GM18868 (cell line): ENCODE results near the gene RALY.

Source experiments
- ATAC-seq: cut with Tn5 transposase; IDR thresholded peaks from one replicate; pipeline ENCODE4 v1.9.1; 2021; ENCODE audit warnings: mild to moderate bottlenecking, moderate library complexity; ENCODE audit not compliant: unreplicated experiment

The RALY gene

GRCh38 chr20:34100576-34100975 lies 106.9 kb downstream of the RALY start:
- no peak for ATAC-seq

DNA sequence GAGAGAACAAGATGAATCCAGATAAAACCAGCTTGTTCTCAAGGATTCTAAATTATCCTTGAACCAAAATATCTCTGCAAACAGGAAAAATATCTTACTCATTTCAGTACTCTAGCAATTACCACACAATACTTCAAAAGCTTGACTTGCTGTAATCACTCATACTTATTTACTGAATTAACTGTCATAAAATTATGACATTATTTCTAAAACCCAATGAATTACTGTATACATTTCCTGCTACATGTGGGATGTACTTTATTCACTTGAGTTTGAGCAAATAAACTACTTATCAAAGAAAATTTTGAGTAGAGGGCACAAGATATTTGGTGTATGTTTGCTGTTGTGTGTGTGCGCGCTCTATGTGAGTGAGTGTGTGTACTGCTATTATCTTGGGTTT lies 108.6 kb downstream of the RALY start:
- ATAC-seq, result no peak

DNA sequence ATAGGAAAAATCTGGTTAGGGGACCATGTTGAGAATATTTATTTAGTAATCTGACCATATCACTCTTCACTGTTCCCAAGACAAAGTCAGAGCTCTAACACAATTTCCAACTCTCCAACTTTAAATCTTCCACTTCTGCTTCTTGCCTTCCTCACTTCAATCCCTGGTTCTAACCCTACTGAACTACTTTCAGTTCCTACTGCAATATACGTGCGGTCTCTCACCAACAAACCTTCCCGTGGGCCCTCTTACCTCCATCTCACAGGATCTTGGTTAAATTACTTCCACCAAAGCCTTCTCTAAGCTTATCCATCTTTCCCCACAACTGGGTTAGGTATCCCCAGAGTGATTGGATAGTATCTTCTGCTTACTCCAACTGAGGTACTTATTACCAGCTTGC lies 110.3 kb downstream of the RALY start:
- ATAC-seq, result no peak

DNA sequence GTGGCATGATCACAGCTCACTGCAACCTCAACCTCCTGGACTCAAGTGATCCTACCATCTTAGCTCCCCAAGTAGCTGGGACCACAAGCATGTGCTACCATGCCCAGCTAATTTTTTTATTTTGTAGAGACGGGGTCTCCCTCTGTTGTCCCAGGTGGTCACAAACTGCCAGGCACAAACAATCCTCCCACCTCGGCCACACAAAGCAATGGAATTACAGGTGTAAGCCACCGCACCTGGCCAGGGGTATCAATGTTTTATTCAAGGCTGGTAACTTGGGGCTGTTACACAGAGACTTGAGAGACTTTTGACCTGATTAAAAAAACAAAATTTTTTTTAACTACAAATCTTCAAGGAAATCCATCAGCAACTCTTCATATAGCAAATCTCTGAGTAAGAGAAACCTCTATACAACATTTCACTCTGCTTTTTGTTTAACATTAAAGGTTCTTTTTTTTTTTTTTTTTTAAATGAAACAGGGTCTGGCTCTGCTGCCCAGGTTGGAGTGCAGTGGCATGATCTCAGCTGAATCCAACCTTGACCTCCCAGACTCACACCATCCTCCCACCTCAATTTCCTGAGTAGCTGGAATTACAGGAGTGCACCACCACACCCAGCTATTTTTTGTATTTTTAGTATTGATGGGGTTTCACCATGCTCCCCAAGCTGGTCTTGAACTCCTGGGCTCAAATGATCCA lies 112.4 kb downstream of the RALY start:
- no peak for ATAC-seq

DNA sequence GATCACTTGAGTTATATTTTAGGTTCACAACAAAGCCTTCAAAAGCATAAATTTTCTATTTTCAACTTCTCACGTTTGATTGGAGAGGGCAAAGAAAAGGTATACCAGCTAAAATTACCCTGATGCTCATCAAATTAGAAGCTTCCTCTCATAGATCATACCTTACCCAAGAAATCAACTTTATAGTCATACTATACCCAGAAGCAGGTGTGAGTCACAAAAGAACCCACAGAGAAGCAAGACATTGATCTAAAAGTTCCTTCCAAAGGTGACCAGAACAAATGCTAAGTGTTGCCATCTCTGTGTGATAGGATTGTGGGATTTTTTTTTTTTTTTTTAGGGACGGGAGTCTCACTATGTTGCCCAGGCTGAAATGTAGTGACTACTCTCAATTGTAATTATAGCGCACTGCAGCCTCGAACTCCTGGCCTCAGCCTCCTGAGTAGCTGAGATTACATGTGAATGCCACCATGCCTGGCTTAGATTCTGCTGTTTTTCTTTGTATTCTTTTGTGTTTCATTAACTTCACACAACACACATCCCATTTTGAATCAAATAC lies 115.0 kb downstream of the RALY start:
- no peak for ATAC-seq

DNA sequence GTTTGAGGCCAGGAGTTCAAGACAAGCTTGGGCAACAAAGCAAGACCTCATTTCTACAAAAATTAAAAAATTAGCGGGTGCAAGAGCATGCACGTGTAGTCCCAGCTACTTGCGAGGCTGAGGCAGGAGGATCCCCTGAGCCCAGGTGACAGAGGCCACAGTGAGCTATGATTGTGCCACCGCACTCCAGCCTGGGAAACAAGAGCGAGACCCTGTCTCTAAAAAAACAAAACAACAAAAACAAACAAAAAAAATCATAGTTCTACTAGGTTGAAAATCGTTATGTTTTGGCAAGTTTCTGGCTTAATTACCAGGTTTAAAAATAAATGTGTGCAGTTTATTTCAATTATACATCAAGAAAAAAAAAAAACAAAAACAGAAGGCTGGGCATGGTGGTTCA lies 115.7 kb downstream of the RALY start:
- ATAC-seq, result no peak

DNA sequence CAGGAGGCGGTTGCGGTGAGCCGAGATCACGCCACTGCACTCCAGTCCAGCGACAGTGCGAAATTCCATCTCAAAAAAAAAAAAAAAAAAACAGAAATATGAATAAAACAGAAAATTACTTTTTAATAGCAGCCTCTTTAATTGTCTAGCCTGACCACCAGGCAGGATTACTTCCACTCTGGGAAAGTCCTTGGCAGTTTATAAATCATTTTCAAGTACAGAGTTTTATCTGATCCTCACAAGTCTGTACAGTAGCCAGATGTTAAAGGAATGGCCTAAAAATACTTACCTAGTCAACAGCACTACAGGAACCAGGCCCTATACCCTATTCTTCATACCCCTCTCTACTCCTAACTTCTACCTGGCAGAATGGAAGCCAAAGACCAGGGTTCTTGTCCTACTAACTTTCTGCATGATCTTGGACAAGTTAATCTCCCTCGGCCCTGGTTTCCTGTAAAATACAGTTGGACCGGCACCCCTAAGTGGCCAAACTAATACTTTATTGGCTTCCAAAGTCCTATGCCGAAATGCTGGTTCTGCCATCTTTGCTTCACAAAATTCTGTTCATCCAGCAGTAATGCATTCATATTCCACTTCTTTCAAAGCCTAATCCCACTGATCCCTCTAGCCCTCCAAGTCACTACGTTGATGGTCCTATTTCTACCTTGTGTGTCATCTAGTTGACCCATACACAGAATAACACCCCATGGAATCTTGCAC lies 116.5 kb downstream of the RALY start:
- ATAC-seq, result no peak

DNA sequence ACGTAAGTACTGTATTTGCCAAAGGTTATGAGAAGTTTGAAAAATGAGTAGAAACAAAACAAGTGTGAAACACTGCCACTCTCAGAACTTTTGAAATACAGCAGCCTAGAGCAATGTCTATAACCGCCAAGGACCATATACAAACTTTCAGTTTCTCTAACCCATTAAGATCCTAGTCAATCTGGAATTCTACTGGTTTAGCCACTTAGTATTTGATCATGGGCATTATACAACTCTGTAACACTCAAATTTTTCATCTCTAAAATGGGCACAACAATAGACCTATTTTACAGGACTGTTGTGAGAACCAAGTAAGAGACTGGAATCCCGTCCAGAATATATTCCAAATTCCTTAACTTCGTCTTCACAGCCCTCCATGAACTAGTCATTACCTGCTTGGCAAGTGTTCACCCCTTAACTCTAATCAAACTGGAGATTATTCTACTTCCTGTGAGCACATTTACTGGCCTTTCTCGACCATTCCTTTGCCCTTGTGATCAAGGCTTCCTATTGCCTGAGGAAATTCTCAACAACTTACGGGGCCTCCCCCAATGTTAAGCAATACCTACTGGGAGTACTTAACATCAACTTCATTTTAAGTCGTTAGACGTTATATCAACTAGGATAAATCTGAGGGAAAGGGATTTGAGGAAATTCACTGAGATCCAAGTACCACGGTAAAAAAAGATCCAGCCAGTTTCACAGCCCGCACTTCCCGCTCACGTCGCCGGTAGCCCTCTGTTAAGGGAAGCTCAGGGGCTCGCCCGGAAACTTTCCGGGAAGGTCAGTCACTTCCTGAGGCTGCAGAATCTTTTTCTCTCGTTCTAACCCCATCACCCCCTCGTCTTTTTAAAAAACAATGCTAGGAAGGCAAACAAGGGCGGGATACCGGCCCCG lies 117.3 kb downstream of the RALY start:
- ATAC-seq, result no peak

DNA sequence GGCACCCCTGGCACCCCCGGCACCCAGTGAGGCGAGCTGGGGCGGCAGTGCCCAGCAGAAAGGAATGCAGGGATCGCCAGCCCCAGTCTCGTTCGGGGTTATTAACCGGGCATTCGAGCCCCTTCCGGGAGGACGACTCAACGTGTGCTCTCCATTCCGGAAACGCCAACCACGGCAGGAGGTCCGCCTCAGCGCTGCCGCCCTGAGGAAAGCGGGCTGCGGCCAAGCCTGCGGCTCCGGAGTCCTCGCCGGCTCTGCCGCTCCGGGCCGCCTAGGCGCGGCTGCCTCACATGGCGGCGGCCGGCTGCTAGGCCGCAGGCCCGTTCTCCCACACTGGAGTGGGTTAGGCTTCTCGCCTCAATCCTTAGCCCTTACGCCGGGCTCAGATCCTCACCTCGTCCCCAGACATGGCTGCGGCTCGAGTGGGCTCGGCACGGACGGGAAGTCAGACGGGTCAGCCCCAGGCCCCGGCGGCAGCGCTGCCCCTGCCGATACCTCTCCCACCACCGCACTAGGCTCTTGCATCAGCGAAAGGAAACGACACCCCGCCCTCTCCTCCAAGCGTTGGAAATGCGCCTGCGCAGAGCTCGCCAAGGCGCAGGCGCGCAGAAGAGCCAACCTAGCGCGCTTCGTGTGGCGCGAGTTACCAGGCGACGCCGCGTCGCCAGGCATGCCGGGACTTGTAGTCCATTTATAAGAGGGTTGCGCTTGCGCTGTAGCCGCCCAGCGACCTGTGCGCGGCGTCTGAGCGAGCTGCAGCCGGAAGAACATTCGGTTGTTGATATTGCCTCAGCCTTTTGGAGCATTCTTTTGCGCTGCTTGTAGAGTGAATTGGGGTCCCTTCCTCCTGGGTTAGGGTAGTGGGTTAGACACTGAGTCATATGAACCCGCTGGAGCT lies 118.2 kb downstream of the RALY start, which contains the start of gene EIF2S2:
Gene EIF2S2 (minus strand): TSS at position 542 of the 898 bp plus-strand sequence. CDS start 133 bp downstream, at position 409.
- peak; percentile 89 for ATAC-seq

- no peak for ATAC-seq
Measured at GRCh38 chr20:34112600-34113101, 118.9 kb downstream of the RALY start.

DNA sequence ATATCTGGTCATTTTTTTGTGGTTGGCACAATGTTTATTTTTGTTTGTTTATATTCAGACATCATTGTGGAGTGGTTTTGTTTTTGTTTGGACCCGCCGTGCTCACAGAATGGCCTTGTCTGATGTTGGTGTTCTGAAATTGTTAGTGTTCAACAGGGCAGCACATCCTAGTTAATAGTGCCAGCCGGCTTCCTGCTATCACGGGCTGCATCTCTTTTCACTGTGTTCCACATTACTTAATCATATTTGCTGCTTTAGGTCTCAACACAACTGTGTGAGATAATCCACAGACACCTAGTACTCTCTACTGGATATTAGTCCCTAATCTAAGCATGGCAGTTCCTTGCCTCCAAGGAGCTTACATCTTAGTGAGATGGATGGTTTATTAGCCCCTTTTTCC lies 121.1 kb downstream of the RALY start:
- ATAC-seq, result no peak

DNA sequence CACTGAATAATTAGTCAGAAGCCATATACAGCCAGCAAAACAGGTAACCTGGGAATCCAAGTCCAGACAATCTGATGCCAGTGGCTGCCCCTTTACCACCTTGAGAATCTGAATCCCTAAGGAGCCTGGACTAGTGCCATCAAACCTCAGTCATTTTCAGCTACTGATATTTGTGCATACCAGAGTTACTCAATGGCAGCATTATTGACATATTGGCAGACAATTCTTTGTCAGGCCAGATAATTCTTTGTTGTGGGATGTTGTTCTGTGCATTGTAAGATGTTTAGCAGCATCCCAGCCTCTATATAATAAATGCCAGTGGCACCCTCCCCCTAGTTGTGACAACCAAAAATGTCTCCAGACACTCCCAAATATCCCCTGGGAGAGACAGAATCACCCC lies 121.5 kb downstream of the RALY start:
- ATAC-seq, result no peak

- ATAC-seq, result no peak
Measured at GRCh38 chr20:34120213-34120612, 126.5 kb downstream of the RALY start.

DNA sequence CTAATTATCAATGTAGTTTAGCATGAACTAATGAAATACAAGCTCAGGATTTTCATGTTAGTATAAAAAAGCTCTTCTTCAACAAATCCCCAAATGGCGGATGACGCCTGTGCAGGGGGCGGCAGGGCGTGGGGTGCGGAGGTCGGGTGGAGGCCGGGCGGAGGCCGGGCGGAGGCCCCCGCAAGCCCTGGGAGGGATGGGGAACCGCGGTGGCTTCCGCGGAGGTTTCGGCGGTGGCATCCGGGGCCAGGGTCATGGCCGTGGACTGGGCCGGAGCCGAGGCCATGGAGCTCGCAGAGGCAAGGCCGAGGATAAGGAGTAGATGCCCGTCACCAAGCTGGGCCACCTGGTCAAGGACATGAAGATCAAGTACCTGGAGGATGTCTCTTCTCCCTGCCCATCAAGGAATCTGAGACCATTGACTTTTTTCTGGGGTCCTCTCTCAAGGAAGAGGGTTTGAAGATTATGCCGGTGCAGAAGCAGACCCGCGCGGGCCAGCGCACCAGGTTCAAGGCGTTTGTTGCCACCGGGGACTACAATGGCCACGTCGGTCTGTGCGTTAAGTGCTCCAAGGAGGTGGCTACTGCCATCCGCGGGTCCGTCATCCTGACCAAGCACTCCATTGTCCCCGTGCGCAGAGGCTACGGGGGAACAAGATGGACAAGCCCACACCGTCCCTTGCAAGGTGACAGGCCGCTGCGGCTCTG lies 128.7 kb downstream of the RALY start:
- ATAC-seq, result no peak

GRCh38 chr20:34123309-34123708 lies 129.6 kb downstream of the RALY start:
- no peak for ATAC-seq

- ATAC-seq, result peak; percentile 67
Measured at GRCh38 chr20:34124469-34125249, 130.9 kb downstream of the RALY start.

- ATAC-seq, result no peak
Measured at GRCh38 chr20:34127792-34128191, 134.1 kb downstream of the RALY start.

DNA sequence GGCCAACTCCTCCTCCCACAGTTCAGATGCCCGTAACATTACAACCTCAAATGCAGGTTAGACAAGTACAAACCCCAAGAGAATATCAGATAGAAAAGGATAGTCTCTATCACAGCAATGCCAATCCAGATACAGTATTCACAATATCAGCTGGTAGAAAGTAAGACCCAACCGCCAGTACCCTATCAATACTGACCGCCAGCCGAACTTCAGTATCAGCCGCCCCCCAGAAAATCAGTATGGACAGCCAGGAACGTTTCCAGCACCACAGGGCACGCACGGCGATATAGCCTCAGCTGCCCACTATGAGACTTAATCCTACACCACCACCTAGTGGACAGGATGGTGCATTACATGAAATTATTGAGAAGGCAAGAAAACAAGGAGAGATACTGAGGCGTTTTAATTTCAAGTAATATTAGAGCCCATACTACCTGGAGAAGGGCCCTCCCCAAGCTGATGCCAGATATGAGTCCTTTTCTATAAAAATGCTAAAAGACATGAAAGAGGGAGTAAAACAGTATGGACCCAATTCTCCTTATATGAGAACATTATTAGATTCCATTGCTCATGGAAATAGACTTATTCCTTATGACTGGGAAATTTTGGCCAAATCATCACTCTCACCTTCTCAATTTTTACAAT lies 135.9 kb downstream of the RALY start:
- no peak for ATAC-seq
